Ovary (tissue), 3 donors: ENCODE data around the gene TBX1.

Experiments
- CTCF ChIP-seq, 3 donors: fragments of 450-650 bp in 2 of 3; fragments of 200-600 bp in 1 of 3; IDR thresholded peaks; one replicate each; pipeline versions ENCODE4 v1.5.1 to v1.8.0; 2016 to 2022; ENCODE audit warnings: antibody characterized with exemption in 3 of 3, mild to moderate bottlenecking in 1 of 3
- POLR2A ChIP-seq: fragments of 450-650 bp; IDR thresholded peaks from one replicate; pipeline ENCODE4 v1.6.1; 2017; ENCODE audit warnings: antibody characterized with exemption, mild to moderate bottlenecking, moderate library complexity
- donor health status: DM: no; HTN: no; CAD: no.

- TF ChIP-seq CTCF (IDR thresholded peaks at IDR 0.05) (no peak), POLR2A (no peak)
These were observed 39.7 kb downstream of the TBX1 start for GRCh38 chr22:19800306-19800705.
